ENCODE results near the gene ICA1. TPM values are rescaled to one million over a fixed set of nuclear protein-coding genes. Genes with fewer than 3 reads are reported as not detected.

Gene ICA1
- total and polyA plus RNA-seq, 2 experiments from 2014 or later = 45.2 to 83.7 TPM

GRCh38 chr7:8263048-8263447, 1.1 kb upstream of the ICA1 start:
- H3K4me1 Mint-ChIP-seq = peaks cover 28% of the 10 kb centered on the region
- no peak overlapping the region for H3K27ac ChIP-seq (ENCODE audit: low read depth)
- H3K27ac Mint-ChIP-seq = no peak overlapping the region

GRCh38 chr7:8260871-8261694, 884 bp downstream of the ICA1 start:
- Mint-ChIP-seq H3K4me3 (peak overlapping the region; percentile 88), H3K36me3 (ENCODE audit: low read depth) (peaks cover 11% of the 10 kb centered on the region), H3K27me3 (ENCODE audit: insufficient read depth, low read depth, poor library complexity) (no peaks in the 10 kb centered on the region), H3K9me3 (peaks cover 3% of the 10 kb centered on the region; the same call in 1 of the 3 replicates), H3K27ac (peak overlapping the region; percentile 42; the same call in 1 of the 2 replicates), H3K4me1 (peaks cover 28% of the 10 kb centered on the region)
- Histone ChIP-seq H3K27ac (ENCODE audit: low read depth) (no peak overlapping the region), H3K36me3 (ENCODE audit: insufficient read depth) (no peaks in the 10 kb centered on the region), H2AFZ (peak overlapping the region; percentile 40; the same call in 1 of the 2 replicates), H3K4me2 (peak overlapping the region; percentile 75), H3K79me2 (replicated peaks; ENCODE audit: insufficient read depth) (peaks cover 25% of the 10 kb centered on the region), H4K20me1 (replicated peaks; ENCODE audit: insufficient read depth) (no peaks in the 10 kb centered on the region), H3K4me1 (ENCODE audit: insufficient read depth) (peaks cover 22% of the 10 kb centered on the region; the same call in 1 of the 2 replicates), H3K9me2 (ENCODE audit: insufficient read depth) (peaks cover 11% of the 10 kb centered on the region; the same call in 1 of the 2 replicates), H3K4me3 (peak overlapping the region; percentile 59), H3K27me3 (ENCODE audit: insufficient read depth) (no peaks in the 10 kb centered on the region), H3F3A (replicated peaks; ENCODE audit: low read depth) (no peaks in the 10 kb centered on the region)
- peak; percentile 19 for ATAC-seq
- peak; percentile 51 for DNase-seq (ENCODE audit: low spot score)
- TF ChIP-seq CTCF (conservative IDR thresholded peaks at IDR 0.05; ENCODE audit: low read depth in 2 of 2) (0 out of 4 replicates have a peak, but pooled peaks of 1 of the 2 experiments have one; percentile 11), ZNF114 (CRISPR knock-in tag; IDR thresholded peaks at IDR 0.05) (no peak)

More at GRCh38 chr7:8263048-8263447, 1.1 kb upstream of the ICA1 start:
- H4K20me1 ChIP-seq (replicated peaks; ENCODE audit: insufficient read depth) = no peaks in the 10 kb centered on the region
- no peak overlapping the region for H2AFZ ChIP-seq
- TF ChIP-seq CTCF (conservative IDR thresholded peaks at IDR 0.05; ENCODE audit: low read depth in 2 of 2) (no peak), EZH2 (IDR thresholded peaks at IDR 0.05; ENCODE audit: low read depth, unreplicated experiment) (no peak), ETS1 (IDR thresholded peaks at IDR 0.05) (no peak), ZNF331 (CRISPR knock-in tag; IDR thresholded peaks at IDR 0.05; ENCODE audit: low read depth) (no peak), STAT1 (IDR thresholded peaks at IDR 0.05; ENCODE audit: unreplicated experiment) (no peak), EZH2phosphoT487 (IDR thresholded peaks at IDR 0.05; ENCODE audit: unreplicated experiment) (no peak)
- Mint-ChIP-seq H3K4me3 (peak overlapping the region; percentile 78), H3K36me3 (ENCODE audit: low read depth) (peaks cover 11% of the 10 kb centered on the region), H3K9me3 (peaks cover 3% of the 10 kb centered on the region; the same call in 1 of the 3 replicates), H3K27me3 (ENCODE audit: insufficient read depth, low read depth, poor library complexity) (no peaks in the 10 kb centered on the region)
- H3K79me2 ChIP-seq (replicated peaks; ENCODE audit: insufficient read depth) = peaks cover 18% of the 10 kb centered on the region
- H3K4me2 ChIP-seq = peak overlapping the region; percentile 75
- H3F3A ChIP-seq (replicated peaks; ENCODE audit: low read depth) = no peaks in the 10 kb centered on the region
- H3K4me1 ChIP-seq (ENCODE audit: insufficient read depth) = peaks cover 17% of the 10 kb centered on the region; the same call in 1 of the 2 replicates
- no peaks in the 10 kb centered on the region for H3K36me3 ChIP-seq (ENCODE audit: insufficient read depth)
- H3K4me3 ChIP-seq = peak overlapping the region; percentile 59; the same call in 1 of the 2 replicates
- H3K27me3 ChIP-seq (ENCODE audit: insufficient read depth) = no peaks in the 10 kb centered on the region
- 0 out of 2 replicates have a peak, but pooled peaks cover 5% of the 10 kb centered on the region for H3K9me2 ChIP-seq (ENCODE audit: insufficient read depth)
- no peak for DNase-seq (ENCODE audit: low spot score)
- ATAC-seq = no peak
